ENCODE data around the gene OVOL1.
A peak's percentile ranks its signal among the peaks of the same experiment; 100 is the strongest.

DNA sequence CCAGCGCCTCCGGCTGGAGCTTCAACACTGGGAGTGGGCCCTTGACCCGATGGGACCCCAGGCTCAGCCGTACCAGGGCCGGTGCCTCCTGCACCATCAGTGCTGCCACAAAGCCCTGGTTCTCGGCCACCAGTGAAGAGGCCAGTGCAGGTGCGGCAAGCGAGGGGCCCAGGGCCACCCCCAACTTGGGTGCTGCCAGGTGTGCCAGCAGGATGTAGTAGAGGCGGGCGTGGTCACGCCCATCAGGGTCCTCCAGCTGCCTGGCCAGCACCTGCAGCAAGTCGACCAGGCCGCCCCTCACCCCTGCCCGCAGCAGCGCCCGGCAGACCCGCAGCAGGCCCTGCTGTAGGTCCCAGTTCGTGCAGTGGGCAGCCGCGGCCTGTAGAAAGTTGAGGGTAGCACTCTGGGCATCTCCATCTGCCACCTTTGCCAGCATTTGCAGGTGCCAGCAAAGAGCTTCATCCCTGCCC lies 8.4 kb upstream of the OVOL1 start:
- TF ChIP-seq, protein P1, sequence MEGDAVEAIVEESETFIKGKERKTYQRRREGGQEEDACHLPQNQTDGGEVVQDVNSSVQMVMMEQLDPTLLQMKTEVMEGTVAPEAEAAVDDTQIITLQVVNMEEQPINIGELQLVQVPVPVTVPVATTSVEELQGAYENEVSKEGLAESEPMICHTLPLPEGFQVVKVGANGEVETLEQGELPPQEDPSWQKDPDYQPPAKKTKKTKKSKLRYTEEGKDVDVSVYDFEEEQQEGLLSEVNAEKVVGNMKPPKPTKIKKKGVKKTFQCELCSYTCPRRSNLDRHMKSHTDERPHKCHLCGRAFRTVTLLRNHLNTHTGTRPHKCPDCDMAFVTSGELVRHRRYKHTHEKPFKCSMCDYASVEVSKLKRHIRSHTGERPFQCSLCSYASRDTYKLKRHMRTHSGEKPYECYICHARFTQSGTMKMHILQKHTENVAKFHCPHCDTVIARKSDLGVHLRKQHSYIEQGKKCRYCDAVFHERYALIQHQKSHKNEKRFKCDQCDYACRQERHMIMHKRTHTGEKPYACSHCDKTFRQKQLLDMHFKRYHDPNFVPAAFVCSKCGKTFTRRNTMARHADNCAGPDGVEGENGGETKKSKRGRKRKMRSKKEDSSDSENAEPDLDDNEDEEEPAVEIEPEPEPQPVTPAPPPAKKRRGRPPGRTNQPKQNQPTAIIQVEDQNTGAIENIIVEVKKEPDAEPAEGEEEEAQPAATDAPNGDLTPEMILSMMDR (IDR thresholded peaks at IDR 0.05 in 8 of 11, conservative IDR thresholded peaks at IDR 0.05 in 3 of 11) = no peak
- TF ChIP-seq POLR2AphosphoS5 (IDR thresholded peaks at IDR 0.05) = peak in 1 of 3 donors; percentile 35
